ENCODE data around the gene VIPAS39.
A peak's percentile ranks its signal among the peaks of the same experiment; 100 is the strongest.

Gene VIPAS39

DNA sequence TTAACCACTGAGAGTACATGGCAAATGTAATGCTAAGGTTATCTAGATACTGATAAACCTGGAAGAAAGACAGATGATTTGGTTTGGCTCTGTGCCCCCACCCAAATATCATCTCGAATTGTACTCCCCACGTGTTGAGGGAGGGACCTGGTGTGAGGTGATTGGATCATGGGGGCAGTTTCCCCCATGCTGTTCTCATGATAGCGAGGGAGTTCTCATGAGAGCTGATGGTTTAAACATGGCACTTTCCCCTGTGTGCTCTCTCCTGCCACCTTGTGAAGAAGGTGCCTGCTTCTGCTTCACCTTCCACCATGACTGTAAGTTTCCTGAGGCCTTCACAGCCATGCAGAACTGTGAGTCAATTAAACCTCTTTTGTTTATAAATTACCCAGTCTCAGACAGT, 48.3 kb downstream of the VIPAS39 start:
- DNase-seq (ENCODE audit: insufficient read length, low spot score) (no peak), FAIRE-seq (peak; percentile 44)

DNA sequence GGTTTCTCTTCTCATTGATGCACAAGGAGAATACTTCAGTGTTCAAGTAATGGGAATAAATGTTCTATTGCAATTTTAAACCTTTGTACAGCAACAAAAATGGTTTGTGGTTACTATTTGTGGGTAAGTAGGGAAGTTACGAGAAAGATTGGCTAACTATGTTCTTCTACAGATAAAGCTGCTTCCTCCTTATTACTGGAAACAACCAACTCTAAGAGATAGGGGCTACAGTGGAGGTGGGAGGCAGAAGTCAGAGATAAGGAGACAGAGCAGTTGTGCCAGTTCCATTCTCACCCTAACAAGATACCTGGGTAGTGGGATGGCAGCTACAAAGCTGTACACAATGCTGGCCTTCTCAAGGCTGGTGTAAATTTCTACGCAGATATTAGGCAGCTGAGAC, 50.2 kb downstream of the VIPAS39 start:
- FAIRE-seq (no peak), DNase-seq (ENCODE audit: insufficient read length, low spot score) (no peak)

DNA sequence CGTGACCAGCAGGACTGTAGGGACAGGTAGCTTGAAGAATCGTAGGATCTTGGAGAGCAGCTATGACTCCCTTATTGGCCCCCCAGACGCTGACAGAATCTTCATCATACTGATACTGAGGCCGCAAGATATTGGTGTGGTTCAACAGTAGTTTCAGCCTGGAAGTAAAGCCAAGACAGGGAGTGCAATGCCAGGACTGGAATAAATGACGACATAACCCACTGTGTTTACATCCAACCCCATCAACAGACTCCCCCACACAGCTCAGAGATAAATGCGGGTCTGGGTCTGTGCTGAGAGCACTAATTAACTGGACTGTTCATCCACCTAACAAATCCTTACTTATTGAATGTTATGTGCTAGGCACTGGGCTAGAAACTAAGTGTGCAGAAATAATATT, 50.7 kb downstream of the VIPAS39 start:
- no peak for DNase-seq (ENCODE audit: insufficient read length, low spot score)

GRCh38 chr14:77406086-77406485, 51.3 kb downstream of the VIPAS39 start:
- no peak for DNase-seq (ENCODE audit: insufficient read length, low spot score)

More for the DNA sequence above, 50.7 kb downstream of the VIPAS39 start:
- peak; percentile 59 for FAIRE-seq

GRCh38 chr14:77403768-77404167, 53.6 kb downstream of the VIPAS39 start:
- no peak for DNase-seq (ENCODE audit: insufficient read length, low spot score)
- no peak for FAIRE-seq

More at GRCh38 chr14:77406086-77406485, 51.3 kb downstream of the VIPAS39 start:
- FAIRE-seq = peak; percentile 33

GRCh38 chr14:77400216-77400615, 57.2 kb downstream of the VIPAS39 start:
- no peak for DNase-seq (ENCODE audit: insufficient read length, low spot score)
- FAIRE-seq = peak; percentile 58

GRCh38 chr14:77390188-77390587, 67.2 kb downstream of the VIPAS39 start:
- DNase-seq (ENCODE audit: insufficient read length, low spot score) (no peak), FAIRE-seq (no peak)

- FAIRE-seq (no peak), DNase-seq (ENCODE audit: insufficient read length, low spot score) (no peak)
Observed at GRCh38 chr14:77378701-77379100, 78.7 kb downstream of the VIPAS39 start.

DNA sequence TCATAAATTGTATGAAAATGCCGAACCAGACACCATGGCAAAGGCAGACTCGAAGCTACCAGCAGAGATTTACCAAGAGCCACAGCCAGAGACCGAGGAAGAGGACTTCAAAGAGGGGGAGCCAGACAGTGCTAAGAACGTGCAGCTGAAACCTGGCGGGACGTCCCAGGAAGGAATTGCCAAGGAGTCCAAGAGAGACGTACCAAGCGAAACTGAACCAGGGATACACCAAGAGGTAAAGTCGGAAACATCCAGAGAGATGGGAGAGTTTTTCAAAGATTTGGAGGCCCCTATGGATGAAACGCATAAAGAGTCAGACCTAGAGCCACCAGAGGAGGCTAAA, 79.9 kb downstream of the VIPAS39 start:
- FAIRE-seq (no peak), DNase-seq (ENCODE audit: insufficient read length, low spot score) (no peak)

DNA sequence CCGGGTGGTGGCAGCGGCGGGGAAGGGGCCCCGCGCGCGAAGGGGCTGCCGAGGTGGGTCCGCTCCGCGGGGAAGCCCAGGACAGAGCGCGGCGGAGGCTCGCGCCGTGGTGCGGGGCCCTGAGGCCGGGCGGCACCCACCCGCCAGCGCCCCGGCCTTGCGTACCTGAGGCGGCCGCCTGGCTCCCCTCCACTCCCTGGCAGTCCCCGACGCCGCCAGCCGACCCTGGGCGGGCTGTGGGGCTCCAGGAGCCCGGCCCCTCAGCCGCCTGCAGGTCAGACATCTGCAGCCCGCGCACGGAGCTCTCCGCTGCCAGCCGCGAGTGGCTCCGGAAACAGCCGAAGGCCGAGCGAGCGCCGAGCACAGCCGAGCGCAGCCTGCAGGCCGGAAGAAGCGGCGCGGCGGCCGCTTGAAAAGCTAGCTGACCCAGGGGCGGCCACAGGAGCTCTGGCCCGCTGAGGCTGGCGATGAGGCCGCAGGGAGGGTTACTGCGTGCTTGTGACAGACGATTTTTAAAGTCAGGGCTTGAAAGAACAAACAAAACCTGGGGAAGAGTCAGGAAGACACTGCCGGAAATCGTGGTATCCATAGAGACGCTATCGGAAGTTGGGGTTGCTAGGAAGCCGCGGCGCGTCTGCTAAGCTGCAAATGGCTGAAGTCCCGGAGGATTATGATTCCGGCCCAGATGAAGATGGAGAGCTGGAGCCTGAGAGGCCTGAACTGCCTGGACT, 80.5 kb downstream of the VIPAS39 start, which contains the start of the genes SAMD15 and TMED8:
Gene SAMD15 (plus strand): TSS at position 609 of the 731 bp plus-strand sequence. CDS start 40 bp downstream, at position 649.
Gene TMED8 (minus strand): TSS at position 324 of the 731 bp plus-strand sequence. CDS start 41 bp downstream, at position 283.
- DNase-seq (ENCODE audit: insufficient read length, low spot score) (peak; percentile 98), FAIRE-seq (peak; percentile 91)

Data from HTR-8/SVneo (cell line).